Stimulated activated CD8-positive, alpha-beta memory T cell treated with anti-CD3 and anti-CD28 coated beads, Interleukin-12 subunit alpha, Interleukin-12 subunit beta, amount 100 ng/mL, for 1 hour (primary cell): Measurements from ENCODE around the gene LEUTX.

Source experiments
- DNase-seq: peaks from one replicate; pipeline ENCODE4 v3.0.0-alpha.2; 2020; ENCODE audit warnings: low read depth

Gene LEUTX

DNA sequence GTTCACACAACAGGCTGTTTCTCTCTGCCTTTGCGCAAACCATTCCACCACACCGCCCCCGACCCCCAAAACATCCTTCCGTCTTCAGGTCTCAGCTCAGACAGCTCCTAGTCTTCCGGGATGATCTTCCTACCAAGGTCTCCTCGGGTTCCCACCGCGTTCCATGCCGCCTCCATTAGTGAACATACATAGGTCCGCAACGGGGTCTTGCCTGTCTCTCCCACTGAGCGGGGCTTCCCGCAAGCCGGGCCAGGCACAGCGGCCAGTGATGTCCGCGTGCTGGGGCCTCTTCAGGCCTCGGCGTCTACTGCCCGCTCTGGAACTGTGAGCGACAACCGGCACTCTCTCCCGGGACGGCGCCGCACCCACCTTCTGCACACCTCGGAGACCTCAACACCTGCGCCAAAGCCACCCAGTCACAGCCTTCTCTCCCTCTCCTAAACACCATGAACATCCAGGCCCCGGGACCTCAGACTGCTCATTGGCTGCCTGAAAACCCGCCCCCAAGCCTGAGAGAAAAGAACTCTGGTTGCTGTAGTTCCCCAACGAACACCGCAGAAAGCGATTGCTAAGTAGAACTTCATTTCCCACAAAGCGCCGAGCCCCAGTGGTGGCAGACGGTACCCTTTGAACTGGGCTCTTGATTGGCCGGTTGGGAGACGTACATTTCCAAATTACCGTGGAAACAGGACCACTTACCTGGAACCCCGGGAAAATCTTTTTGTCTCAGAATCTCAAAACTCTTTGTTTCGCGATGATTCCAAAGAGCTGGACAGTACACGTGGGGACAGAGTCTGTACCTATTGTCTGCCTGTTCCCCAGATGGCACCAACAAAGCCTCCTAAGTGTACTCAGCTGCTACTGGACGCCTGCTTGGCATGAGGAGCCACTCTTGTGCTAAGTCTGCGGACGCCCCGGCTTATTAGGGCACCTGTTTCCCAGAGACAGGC lies 45.8 kb downstream of the LEUTX start:
- peak; percentile 79 for DNase-seq

DNA sequence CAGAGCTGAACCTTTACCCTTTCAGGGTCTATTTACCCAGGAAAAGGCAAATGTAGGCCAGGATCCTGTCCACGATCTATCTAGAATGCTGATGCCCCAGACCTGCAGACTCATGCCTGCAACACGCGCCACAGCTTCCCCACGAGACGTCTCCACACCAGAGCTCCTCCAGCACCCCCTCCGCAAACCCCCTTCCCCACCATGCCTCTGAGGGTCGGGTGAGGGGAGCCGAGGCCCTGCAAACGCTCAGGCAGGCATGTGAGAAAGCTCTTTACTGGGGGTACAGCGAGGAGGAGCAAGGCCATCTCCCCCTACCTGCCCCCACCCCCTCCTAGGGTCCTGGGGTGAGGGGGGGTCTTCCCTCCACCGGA lies 46.4 kb downstream of the LEUTX start:
- no peak for DNase-seq

DNA sequence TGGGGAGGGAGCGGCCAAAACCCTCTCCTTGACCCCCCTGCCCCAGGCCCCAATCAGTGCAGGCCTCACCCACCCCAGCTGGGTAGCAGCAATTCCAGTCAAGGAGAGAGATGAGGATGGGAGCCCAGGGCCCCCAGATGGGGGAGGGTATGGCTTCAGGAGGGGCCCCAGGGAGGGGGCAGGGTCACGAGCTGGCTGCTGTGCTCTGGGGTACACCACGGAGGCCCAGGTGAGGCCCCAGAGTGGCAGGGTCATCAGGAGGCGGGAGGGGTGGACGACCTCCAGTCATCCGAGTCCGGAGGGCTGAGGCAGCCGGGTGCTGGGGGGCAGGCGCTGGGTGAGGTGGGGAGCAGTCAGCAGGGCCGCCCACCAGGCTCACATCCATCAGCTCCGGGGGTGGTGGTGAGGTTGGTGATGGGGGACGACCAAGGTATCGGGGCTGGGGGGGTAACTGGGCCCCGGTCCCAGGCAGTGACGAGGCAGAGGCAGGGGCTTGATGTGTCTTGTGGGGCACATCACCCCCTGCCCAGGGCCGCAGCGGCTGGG lies 47.0 kb downstream of the LEUTX start:
- no peak for DNase-seq

DNA sequence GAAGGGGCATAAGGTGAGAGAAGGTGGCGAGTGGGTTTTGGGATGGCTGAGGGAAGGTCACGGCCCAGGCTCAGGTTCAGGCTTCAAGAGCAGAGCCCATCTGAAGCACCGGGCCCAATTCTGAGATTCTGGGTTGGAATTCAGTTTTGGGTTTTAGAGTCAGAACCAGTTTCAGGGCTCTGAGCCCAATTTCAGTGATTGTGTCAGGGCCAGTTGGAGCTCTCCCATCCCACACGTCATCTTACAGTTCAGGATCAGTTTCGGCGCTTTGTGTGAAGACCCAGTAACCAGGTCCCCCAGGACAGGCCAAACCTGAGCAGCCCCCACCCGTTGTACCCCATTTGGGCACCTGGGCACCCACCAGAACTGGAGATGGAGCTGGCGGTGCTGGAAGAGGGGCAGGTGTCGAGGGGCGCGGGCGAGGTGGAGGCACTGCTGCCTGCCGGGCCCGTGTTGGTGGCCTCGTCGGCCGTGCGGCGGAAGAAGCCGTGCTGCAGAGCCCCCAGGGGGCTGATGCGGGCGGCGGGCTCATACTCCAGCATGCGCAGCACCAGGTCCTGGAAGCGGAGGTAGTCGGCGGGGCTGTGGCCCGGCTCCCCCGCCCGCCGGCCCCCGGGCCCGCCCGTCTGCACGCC lies 47.8 kb downstream of the LEUTX start:
- no peak for DNase-seq

DNA sequence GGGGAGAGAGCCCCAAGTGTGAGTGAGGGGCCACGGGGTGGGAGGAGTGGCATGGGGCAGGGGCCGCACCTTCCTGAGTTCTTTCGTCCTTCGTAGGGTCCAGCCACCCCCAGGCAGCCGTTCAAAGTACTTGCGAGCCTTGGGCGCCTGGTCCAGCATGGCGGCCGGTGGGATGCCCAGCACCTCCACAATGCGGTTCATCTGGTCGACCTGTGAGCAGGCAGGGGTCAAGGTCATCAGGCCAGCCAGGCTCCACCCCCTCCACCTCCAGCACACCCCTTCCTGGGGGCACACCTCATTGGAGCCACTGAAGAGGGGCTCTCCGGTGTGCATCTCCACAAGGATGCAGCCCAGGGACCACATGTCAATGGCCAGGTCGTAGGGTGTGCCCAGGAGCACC lies 48.6 kb downstream of the LEUTX start:
- no peak for DNase-seq

DNA sequence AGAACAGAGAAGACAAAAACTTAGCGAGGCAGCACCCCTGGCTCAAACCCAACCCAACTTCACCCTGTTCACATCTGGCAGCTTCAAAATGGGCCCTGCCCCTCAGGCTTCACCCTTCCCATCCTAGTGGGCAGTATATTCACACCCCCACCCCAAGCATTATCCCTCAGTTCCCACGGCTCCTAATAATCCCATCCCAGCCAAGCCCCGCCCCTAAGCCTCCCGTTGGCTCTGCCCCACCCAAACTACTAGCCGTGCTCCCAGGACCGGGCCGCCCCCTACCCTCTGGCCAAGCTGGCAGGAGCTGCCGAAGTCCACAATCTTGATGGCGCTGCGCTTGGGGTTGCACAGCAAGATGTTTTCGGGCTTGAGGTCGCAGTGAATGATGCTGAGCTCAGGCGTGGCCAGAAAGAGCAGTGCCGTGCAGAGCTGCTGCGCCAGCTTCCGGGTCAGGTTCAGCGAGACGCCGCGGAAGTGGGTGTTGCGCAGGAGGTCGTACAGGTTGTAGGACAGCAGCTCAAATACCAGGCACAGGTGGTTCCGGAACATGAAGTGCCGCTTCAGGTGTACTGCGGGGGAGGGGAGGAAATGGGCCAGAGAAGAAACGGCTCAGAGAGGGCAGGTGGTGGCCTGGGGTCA lies 49.5 kb downstream of the LEUTX start:
- DNase-seq: no peak

DNA sequence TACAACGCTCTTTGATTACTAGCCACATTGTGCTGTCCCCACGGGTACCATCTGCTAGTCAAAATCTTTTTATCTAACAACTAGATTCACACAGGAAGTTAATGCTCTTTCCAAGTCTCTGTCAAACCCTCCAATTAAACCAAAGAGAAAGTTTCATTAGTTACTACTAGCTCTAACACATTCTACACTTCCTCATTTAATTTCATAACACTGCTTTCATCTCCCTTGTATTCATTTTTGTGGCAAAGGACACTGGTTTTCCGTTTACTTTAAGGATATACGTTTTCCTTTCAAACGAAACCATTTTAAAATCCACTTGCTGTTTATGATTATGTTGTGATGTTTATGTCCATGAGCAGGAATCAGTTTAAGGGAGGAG lies 50.0 kb downstream of the LEUTX start:
- no peak for DNase-seq

DNA sequence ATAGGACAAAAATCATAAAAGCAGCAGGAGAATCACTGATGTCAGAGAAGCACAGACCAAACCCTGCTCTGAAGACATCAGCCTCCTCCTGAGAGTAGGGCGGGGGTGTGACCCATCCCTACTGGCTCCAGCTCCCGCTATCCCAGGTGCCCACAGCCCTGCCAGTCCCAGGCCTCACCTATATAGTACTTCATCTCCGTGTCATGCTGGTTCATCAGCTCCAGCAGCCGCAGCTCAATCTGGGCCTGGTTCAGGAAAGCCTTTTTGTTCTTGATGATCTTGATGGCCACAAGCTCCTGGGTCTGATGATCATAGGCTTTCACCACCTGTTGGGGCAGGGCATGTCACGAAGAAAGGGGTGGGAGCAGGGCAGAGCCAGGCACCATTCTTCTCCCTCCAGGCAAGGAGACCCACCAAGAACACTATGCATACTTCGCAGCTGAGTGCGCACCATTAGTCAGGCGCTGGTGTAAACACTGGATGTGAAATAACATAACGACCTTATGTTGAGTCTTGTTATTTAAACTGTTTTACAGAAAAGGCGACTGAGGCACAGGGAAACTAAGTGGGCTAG lies 51.1 kb downstream of the LEUTX start:
- DNase-seq: no peak

DNA sequence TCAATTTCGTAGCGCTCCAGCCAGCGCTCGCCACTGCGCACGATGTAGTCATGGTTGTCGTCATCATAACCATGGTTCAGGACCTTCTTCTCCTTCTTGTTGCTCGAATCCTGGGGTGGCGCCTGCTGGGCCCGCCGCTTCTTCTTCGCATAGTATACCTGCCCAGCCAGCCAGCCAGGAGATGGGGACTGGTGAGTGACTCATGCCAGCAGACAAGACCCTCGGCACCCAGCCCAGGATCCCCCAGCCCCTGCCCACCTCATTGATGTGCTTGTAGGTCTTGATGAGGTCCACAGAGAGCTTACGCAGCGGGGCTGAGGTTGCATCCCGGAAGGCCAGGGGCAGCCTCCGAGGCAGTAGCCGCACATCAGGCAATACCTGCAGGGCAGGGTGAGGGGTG lies 51.8 kb downstream of the LEUTX start:
- DNase-seq: no peak

DNA sequence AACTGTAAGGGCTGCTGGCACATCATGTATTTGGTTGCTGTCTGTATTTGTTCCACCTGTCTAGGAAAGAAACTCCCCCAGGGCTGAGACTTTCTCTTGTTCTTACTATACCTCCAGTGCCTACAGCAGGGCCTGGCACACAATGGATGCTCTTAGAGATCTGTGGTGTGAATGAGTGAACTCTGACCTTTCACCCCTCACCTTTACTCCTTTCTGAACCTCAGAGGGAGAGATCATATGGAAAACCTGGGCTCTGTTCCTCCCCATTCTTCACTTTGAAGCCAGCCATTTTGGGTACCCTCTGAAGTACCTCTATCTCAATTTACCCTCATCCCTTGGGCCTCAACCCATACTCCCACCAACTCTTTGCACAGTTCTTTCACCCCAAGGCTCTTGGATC lies 52.2 kb downstream of the LEUTX start:
- no peak for DNase-seq

DNA sequence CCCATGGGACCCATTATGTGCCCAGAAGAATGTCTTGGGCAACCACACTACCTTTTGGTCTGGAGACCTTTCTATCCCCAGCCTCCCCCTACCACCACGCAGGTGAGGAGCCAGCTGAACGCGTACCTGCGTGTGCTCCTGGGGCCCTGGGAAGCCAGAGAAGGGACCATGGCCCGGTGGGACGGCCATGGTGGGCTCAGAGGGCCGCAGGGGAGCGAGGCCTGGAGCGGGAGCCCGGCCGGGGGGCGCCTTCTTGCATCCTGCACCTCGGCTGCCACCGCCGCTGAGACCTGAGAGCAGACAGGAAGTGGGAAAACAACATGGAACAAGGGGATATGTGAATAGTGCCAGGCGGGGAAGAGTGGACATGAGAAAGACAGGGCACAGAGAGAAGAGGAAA lies 53.0 kb downstream of the LEUTX start:
- DNase-seq: no peak

DNA sequence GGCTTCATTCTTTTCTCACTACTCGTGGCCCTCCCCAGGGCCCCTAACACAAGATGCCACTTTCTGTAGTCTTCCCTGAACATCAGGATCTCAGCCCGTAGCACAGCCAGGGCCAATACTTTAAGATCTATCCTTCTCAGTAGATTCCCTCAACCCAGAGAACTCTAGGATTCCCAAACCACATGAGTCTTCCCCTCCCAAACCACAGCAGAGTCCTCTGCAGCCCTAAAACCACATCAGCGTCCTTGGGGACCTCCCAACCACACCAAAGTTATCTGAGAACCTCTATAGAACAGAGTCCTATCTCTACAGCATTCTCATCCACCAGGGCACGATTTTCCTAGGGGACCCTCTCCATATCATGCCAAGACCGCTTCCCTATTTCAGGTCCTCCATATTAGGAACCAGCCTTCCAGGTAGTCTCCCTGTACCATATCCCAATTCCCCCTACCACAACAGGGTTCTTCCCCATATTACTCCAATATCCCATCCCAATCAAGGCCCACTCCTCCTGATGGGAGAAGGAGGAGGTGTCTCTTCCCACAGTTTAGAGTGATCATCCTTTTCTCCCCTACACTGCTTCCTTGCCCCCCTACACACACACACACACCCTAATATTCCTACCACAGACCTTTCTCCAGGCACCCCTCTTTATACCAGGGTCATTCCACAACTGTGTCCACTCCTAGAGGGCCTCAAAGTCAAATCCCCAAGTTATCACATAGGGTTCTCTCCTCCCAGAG lies 53.9 kb downstream of the LEUTX start:
- DNase-seq: no peak

DNA sequence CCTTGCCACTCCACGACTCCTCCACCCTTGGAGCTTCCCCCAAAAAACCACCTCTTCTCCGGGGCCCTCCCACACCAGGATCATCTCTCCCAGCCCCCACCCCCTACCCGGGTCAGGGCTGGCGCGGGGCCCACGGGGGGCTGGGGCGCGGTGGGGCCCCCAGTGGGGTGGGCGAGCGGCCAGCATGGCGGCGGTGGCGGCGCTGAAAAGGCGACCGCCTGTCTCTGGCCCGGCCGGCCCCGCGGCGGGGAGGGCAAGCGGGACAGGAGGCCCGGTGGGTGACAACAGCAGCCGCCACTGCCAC lies 54.5 kb downstream of the LEUTX start:
- DNase-seq: no peak

DNA sequence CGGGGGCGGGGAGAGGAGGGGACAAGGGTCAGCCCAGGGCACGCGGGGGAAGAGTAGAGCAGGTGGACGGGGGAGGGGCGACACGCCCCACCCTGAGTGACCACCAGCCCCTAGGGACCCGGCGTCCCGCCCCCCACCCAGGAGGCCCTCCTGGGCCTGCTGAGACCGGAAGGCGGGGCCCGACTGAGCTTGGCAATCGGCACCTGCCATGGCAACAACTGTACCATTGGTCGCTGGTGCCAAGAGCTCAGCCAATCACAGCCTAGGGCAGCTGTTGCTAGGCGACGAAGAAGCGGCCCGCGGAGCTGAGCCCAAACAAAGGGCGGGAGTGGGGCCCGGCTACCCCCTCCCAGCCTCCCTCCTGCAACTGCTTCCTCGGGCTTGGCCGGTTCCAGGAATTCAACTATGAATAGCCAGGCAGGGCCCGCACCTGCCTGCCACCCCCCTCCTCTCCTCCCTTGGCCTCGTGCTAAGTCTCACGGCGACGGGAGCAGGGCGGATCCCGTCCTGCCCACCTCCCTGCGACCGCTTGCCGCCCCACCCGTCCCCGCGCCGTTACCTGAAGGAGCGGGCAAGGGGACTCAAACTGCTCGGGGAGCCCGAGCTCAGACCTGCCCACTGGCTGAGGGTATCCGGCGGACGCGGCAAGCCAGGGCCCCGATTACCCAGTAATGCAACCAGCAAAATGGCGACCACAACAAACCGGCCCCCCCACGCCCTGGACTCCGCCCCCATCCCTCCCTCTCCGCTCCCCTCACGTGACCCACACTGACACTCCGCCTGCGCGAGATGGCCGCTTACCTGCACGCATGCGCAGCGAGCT lies 55.0 kb downstream of the LEUTX start, which contains the start of gene DYRK1B:
DYRK1B (minus strand) TSS at position 699 of the 823 bp plus-strand sequence. CDS start 2,295 bp downstream, outside the sequence.
- DNase-seq: peak; percentile 97

DNA sequence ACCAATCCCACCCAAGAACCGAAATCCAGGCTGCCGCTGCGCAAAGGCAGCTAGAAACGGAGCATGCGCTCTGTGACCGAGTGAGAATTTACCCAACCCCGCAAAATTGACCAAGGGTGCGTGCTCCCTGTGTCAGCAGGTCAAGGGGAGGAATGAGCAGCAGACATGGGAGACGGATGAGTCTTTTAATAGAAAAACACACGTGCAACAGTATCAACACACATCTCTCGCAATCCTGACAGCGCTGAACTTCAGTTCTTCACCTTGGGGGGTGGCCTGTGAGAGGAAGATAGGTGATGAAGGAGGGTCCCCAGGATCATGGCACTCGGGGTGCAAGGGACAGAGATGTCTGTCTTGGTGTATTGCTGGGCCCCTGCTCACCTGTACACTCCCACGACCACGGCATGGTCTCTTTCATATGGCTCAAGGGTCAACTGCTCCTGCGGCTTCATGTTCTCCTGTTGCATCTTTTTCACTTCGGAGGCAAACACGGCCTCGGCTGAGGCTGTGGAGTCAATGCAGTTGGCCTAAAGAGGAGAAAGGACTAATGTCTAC lies 55.7 kb downstream of the LEUTX start:
- no peak for DNase-seq
